OCI-LY1 (cell line): ENCODE data around the gene MAP3K21.

Source experiments
- CTCF ChIP-seq: fragments of 200-600 bp; sonication (generic), shearing (Covaris generic); IDR thresholded peaks from 2 replicates; pipeline ENCODE4 v1.5.1; 2017; ENCODE audit warnings: mild to moderate bottlenecking, antibody characterized with exemption, low read length, moderate library complexity, mixed read lengths
- EZH2 ChIP-seq: fragments of 200-600 bp; sonication (generic), shearing (Covaris generic); IDR thresholded peaks from 2 replicates; pipeline ENCODE4 v1.8.0; 2017; ENCODE audit warnings: borderline replicate concordance, mixed run types, mild to moderate bottlenecking, antibody characterized with exemption, low read length, moderate library complexity, mixed read lengths

GRCh38 chr1:233300326-233300725, 27.2 kb upstream of the MAP3K21 start:
- TF ChIP-seq CTCF (no peak), EZH2 (no peak)
